GM19035 (cell line): Measurements from ENCODE around the gene PRKG1.
"Not testable (repeated sequence)": the region's sequence is repeated elsewhere in the genome, so short reads cannot be mapped to it uniquely, and the experiment has no call there.

Source experiments
- ATAC-seq: cut with Tn5 transposase; IDR thresholded peaks from one replicate; pipeline ENCODE4 v1.9.1; 2021; ENCODE audit not compliant: unreplicated experiment

Gene PRKG1

GRCh38 chr10:51260376-51260775 lies 186.1 kb downstream of the PRKG1 start:
- no peak for ATAC-seq

- no peak for ATAC-seq
Observed at GRCh38 chr10:51266496-51266895, 192.2 kb downstream of the PRKG1 start.

- ATAC-seq, result not testable (repeated sequence)
Observed at GRCh38 chr10:51267980-51268570, 193.8 kb downstream of the PRKG1 start.

- ATAC-seq, result no peak
Observed at GRCh38 chr10:51269821-51270220, 195.5 kb downstream of the PRKG1 start.

GRCh38 chr10:51270936-51271530 lies 196.7 kb downstream of the PRKG1 start:
- no peak for ATAC-seq

GRCh38 chr10:51272099-51272498 lies 197.8 kb downstream of the PRKG1 start:
- ATAC-seq, result not testable (repeated sequence)

GRCh38 chr10:51272555-51272954 lies 198.3 kb downstream of the PRKG1 start:
- no peak for ATAC-seq

- no peak for ATAC-seq
Observed at GRCh38 chr10:51273574-51273973, 199.3 kb downstream of the PRKG1 start.

GRCh38 chr10:51276097-51276496 lies 201.8 kb downstream of the PRKG1 start:
- not testable (repeated sequence) for ATAC-seq

- ATAC-seq, result not testable (repeated sequence)
Observed at GRCh38 chr10:51281387-51281786, 207.1 kb downstream of the PRKG1 start.

- ATAC-seq, result no peak
Observed at GRCh38 chr10:51285601-51286000, 211.3 kb downstream of the PRKG1 start.

GRCh38 chr10:51288511-51288910 lies 214.2 kb downstream of the PRKG1 start:
- no peak for ATAC-seq

GRCh38 chr10:51289519-51289918 lies 215.2 kb downstream of the PRKG1 start:
- no peak for ATAC-seq

- ATAC-seq, result no peak
Observed at GRCh38 chr10:51291961-51292360, 217.7 kb downstream of the PRKG1 start.

GRCh38 chr10:51297438-51297837 lies 223.2 kb downstream of the PRKG1 start:
- no peak for ATAC-seq

- no peak for ATAC-seq
Observed at GRCh38 chr10:51300617-51301304, 226.5 kb downstream of the PRKG1 start.

GRCh38 chr10:51301644-51302043 lies 227.4 kb downstream of the PRKG1 start:
- no peak for ATAC-seq

GRCh38 chr10:51302316-51302715 lies 228.0 kb downstream of the PRKG1 start:
- ATAC-seq, result no peak

GRCh38 chr10:51308116-51308515 lies 233.8 kb downstream of the PRKG1 start:
- ATAC-seq, result no peak

GRCh38 chr10:51311228-51311627 lies 236.9 kb downstream of the PRKG1 start:
- ATAC-seq, result no peak

GRCh38 chr10:51312817-51313216 lies 238.5 kb downstream of the PRKG1 start:
- no peak for ATAC-seq

- ATAC-seq, result no peak
Observed at GRCh38 chr10:51313251-51313650, 239.0 kb downstream of the PRKG1 start.
